Fibroblast of the aortic adventitia (primary cell): ENCODE data around the gene CLDN8. TPM values are rescaled to one million over a fixed set of nuclear protein-coding genes. Genes with fewer than 3 reads are reported as not detected.
A peak's percentile ranks its signal among the peaks of the same experiment; 100 is the strongest.

Experiments
- DNase-seq: peaks from one replicate; pipeline ENCODE4 v3.0.0-alpha.2; 2010; ENCODE audit warnings: low read depth
- H3K4me3 ChIP-seq: 2 replicates; pipeline ENCODE4 v1.5.1; 2011; ENCODE audit warnings: low read depth, mild to moderate bottlenecking, control low read depth, low read length, moderate library complexity
- total RNA-seq: library from RNA; depleted of rRNA; stranded (reverse); fragments of >200 nt; gene quantifications from 2 replicates; pipeline ENCODE4 v1.2.3, GENCODE V29; 2012; ENCODE audit warnings: low replicate concordance
- TF ChIP-seq, protein P1 (sequence below): IDR thresholded peaks from 2 replicates; pipeline ENCODE4 v1.5.1; 2011; ENCODE audit warnings: mild to moderate bottlenecking, low read length, control low read depth, inconsistent platforms; ENCODE audit not compliant: insufficient read depth

CLDN8 gene
- total RNA-seq, 1 donor = not detected

DNA sequence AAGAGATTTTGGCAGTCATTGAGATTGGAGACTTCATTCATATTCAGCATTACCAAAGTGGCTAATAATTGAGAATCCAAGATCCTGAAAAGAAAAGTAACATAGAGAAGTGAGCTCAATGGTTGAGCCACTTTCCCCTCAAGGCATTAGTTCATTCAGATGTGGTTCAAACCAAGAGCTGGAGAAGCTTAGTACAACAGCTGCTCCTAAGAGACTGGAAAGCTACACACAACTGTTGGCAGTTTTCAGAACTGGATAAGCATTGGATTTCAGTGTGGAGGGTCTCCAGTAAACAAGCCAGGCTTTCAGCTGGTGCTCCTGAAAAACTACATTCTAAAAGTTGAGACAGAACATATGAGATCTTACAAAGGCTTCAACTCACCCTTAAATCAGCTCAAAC, 29.2 kb upstream of the CLDN8 start:
- TF ChIP-seq, protein P1, sequence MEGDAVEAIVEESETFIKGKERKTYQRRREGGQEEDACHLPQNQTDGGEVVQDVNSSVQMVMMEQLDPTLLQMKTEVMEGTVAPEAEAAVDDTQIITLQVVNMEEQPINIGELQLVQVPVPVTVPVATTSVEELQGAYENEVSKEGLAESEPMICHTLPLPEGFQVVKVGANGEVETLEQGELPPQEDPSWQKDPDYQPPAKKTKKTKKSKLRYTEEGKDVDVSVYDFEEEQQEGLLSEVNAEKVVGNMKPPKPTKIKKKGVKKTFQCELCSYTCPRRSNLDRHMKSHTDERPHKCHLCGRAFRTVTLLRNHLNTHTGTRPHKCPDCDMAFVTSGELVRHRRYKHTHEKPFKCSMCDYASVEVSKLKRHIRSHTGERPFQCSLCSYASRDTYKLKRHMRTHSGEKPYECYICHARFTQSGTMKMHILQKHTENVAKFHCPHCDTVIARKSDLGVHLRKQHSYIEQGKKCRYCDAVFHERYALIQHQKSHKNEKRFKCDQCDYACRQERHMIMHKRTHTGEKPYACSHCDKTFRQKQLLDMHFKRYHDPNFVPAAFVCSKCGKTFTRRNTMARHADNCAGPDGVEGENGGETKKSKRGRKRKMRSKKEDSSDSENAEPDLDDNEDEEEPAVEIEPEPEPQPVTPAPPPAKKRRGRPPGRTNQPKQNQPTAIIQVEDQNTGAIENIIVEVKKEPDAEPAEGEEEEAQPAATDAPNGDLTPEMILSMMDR = no peak
- no peak overlapping the region for H3K4me3 ChIP-seq
- DNase-seq = no peak

DNA sequence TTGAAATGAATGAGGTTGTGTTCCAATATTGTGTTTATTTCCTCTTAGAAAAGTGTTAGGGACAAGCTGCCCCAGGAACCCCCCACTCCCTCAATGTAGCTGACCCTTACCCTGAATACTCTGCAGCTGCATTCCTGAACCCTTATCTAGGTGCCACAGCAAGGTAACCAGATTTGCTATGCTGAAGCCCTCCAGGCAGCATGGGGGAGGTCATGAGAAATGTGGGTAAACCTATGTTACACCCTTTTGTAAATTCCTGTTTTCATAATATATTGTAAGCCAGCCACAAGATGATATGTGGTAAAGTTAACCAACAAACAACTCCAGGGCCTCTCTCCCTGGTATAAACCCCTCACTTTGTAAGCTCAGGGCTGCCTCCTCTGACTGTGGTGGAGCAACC, 27.8 kb upstream of the CLDN8 start:
- TF ChIP-seq, protein P1 = no peak
- no peak overlapping the region for H3K4me3 ChIP-seq
- no peak for DNase-seq

DNA sequence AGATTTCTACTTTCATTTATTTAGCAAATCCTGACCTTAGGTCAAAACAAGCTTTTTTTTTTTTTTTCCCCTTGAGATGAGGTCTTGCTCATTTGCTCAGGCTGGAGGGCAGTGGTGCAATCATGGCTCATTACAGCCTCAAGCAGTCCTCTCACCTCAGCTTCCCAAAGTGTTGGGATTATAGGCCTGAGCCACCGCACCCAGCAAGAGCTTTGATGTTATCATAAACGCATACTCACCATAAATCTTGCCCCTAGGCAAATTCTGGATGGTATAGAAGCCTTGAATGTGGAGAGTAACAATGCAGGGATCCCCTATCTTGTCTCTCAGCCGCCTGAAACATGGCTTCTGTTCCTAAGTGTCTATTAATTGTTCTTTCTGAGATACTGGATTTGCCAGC, 24.8 kb upstream of the CLDN8 start:
- H3K4me3 ChIP-seq = no peak overlapping the region
- no peak for DNase-seq
- TF ChIP-seq, protein P1 = no peak

DNA sequence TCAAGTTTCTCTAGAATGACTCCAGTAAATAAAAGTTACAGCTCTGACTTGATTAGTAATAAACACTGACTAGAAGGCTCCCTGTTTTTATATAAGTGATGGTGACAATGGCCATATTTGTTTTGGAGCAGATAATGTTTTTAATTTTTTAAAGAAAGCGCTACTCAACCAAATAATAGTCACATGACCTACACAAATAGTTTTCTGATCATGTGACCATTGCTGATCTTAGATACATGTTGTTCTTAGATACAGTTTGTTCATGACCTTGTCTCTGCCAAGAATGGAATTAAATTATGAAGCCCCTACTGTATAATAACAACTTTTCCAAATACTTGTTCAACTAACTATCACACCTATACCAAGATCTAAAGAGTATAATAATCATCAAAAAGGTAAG, 22.3 kb upstream of the CLDN8 start:
- TF ChIP-seq, protein P1 = no peak
- no peak overlapping the region for H3K4me3 ChIP-seq
- no peak for DNase-seq

- no peak overlapping the region for H3K4me3 ChIP-seq
- DNase-seq = peak; percentile 4
- TF ChIP-seq, protein P1 = no peak
Observed at GRCh38 chr21:30234643-30235042, 18.7 kb upstream of the CLDN8 start.

GRCh38 chr21:30234050-30234449, 18.2 kb upstream of the CLDN8 start:
- H3K4me3 ChIP-seq = no peak overlapping the region
- DNase-seq = no peak
- TF ChIP-seq, protein P1 = no peak
